Left forelimb (tissue), 1 donor: ENCODE results near the gene STMN3.
A peak's percentile ranks its signal among the peaks of the same experiment; 100 is the strongest.
"Not testable (repeated sequence)": the region's sequence is repeated elsewhere in the genome, so short reads cannot be mapped to it uniquely, and the experiment has no call there.

Experiments used
- DNase-seq: peaks from one replicate; pipeline ENCODE4 v3.0.0-alpha.2; 2018; ENCODE audit warnings: low spot score

STMN3 gene

GRCh38 chr20:63635431-63636141, 17.6 kb downstream of the STMN3 start:
- no peak for DNase-seq

- no peak for DNase-seq
These were observed 19.5 kb downstream of the STMN3 start for GRCh38 chr20:63633732-63634131.

- DNase-seq: not testable (repeated sequence)
These were observed 21.8 kb downstream of the STMN3 start for GRCh38 chr20:63631426-63631825.

GRCh38 chr20:63630956-63631355, 22.3 kb downstream of the STMN3 start:
- not testable (repeated sequence) for DNase-seq

GRCh38 chr20:63628246-63628975, 24.8 kb downstream of the STMN3 start:
- DNase-seq: no peak

- DNase-seq: no peak
These were observed 25.4 kb downstream of the STMN3 start for GRCh38 chr20:63627751-63628245.

- DNase-seq: peak; percentile 96
These were observed 26.0 kb downstream of the STMN3 start for GRCh38 chr20:63627129-63627750.

GRCh38 chr20:63626424-63627128, 26.6 kb downstream of the STMN3 start, which contains the start of gene GMEB2:
TSS of gene GMEB2 (minus strand) at chr20:63627101. CDS start at chr20:63619397, 7,704 bp downstream.
- peak; percentile 92 for DNase-seq

GRCh38 chr20:63625771-63626423, 27.3 kb downstream of the STMN3 start:
- no peak for DNase-seq

- no peak for DNase-seq
These were observed 28.7 kb downstream of the STMN3 start for GRCh38 chr20:63624486-63624885.

GRCh38 chr20:63622732-63623131, 30.5 kb downstream of the STMN3 start:
- DNase-seq: no peak

- DNase-seq: no peak
These were observed 31.1 kb downstream of the STMN3 start for GRCh38 chr20:63622096-63622495.

- no peak for DNase-seq
These were observed 32.2 kb downstream of the STMN3 start for GRCh38 chr20:63620991-63621390.

- DNase-seq: no peak
These were observed 33.7 kb downstream of the STMN3 start for GRCh38 chr20:63619505-63619904.

- no peak for DNase-seq
These were observed 34.1 kb downstream of the STMN3 start for GRCh38 chr20:63619086-63619485.

GRCh38 chr20:63618291-63618980, 34.8 kb downstream of the STMN3 start:
- no peak for DNase-seq

- no peak for DNase-seq
These were observed 35.4 kb downstream of the STMN3 start for GRCh38 chr20:63617876-63618265.

- no peak for DNase-seq
These were observed 35.9 kb downstream of the STMN3 start for GRCh38 chr20:63617092-63617875.

GRCh38 chr20:63613863-63614594, 39.2 kb downstream of the STMN3 start:
- not testable (repeated sequence) for DNase-seq
